Measurements from ENCODE around the gene LGI4. TPM values are rescaled to one million over a fixed set of nuclear protein-coding genes. Genes with fewer than 3 reads are reported as not detected.
"Not testable (repeated sequence)": the region's sequence is repeated elsewhere in the genome, so short reads cannot be mapped to it uniquely, and the experiment has no call there.

The LGI4 gene
- total RNA-seq, 2 donors from 2014 or later, result 0.39 to 0.52 TPM

- no peak for DNase-seq
- Mint-ChIP-seq H3K36me3 (ENCODE audit: low read depth) (no peaks in the 10 kb centered on the region), H3K27me3 (peaks cover 4% of the 10 kb centered on the region), H3K4me3 (no peak overlapping the region), H3K4me1 (peaks cover 3% of the 10 kb centered on the region), H3K27ac (no peak overlapping the region)
- no peak for ATAC-seq
- H3K9me3 ChIP-seq (ENCODE audit: control insufficient read depth, low read length, poor library complexity, severe bottlenecking), result no peaks in the 10 kb centered on the region
Measured at GRCh38 chr19:35109395-35110112, 25.3 kb downstream of the LGI4 start.

- Mint-ChIP-seq H3K36me3 (ENCODE audit: low read depth) (no peaks in the 10 kb centered on the region), H3K4me3 (no peak overlapping the region), H3K4me1 (no peaks in the 10 kb centered on the region), H3K27ac (no peak overlapping the region), H3K27me3 (peaks cover 4% of the 10 kb centered on the region)
- H3K9me3 ChIP-seq (ENCODE audit: control insufficient read depth, low read length, poor library complexity, severe bottlenecking), result no peaks in the 10 kb centered on the region
- DNase-seq, result no peak
- no peak for ATAC-seq
Measured at GRCh38 chr19:35108730-35109129, 26.1 kb downstream of the LGI4 start.

- H3K36me3 Mint-ChIP-seq (ENCODE audit: low read depth), result no peaks in the 10 kb centered on the region
- H3K9me3 ChIP-seq (ENCODE audit: control insufficient read depth, low read length, poor library complexity, severe bottlenecking), result no peaks in the 10 kb centered on the region
- H3K27me3 Mint-ChIP-seq, result peaks cover 4% of the 10 kb centered on the region
- no peaks in the 10 kb centered on the region for H3K4me1 Mint-ChIP-seq
- no peak for ATAC-seq
- no peak overlapping the region for H3K27ac Mint-ChIP-seq
- no peak for DNase-seq
- no peak overlapping the region for H3K4me3 Mint-ChIP-seq
Measured at GRCh38 chr19:35107545-35107944, 27.3 kb downstream of the LGI4 start.

GRCh38 chr19:35106898-35107541, 27.8 kb downstream of the LGI4 start:
- H3K27ac Mint-ChIP-seq, result no peak overlapping the region
- H3K9me3 ChIP-seq (ENCODE audit: control insufficient read depth, low read length, poor library complexity, severe bottlenecking), result no peaks in the 10 kb centered on the region
- H3K4me1 Mint-ChIP-seq, result no peaks in the 10 kb centered on the region
- ATAC-seq (no peak), DNase-seq (no peak)
- no peaks in the 10 kb centered on the region for H3K36me3 Mint-ChIP-seq (ENCODE audit: low read depth)
- peaks cover 4% of the 10 kb centered on the region for H3K27me3 Mint-ChIP-seq
- no peak overlapping the region for H3K4me3 Mint-ChIP-seq

GRCh38 chr19:35106291-35106583, 28.6 kb downstream of the LGI4 start:
- H3K27me3 Mint-ChIP-seq, result peaks cover 4% of the 10 kb centered on the region
- no peaks in the 10 kb centered on the region for H3K36me3 Mint-ChIP-seq (ENCODE audit: low read depth)
- H3K9me3 ChIP-seq (ENCODE audit: control insufficient read depth, low read length, poor library complexity, severe bottlenecking), result no peaks in the 10 kb centered on the region
- no peak for DNase-seq
- ATAC-seq, result no peak
- H3K4me3 Mint-ChIP-seq, result no peak overlapping the region
- no peaks in the 10 kb centered on the region for H3K4me1 Mint-ChIP-seq
- no peak overlapping the region for H3K27ac Mint-ChIP-seq

GRCh38 chr19:35105411-35106290, 29.2 kb downstream of the LGI4 start:
- ATAC-seq (peak; percentile 21), DNase-seq (no peak)
- Mint-ChIP-seq H3K36me3 (ENCODE audit: low read depth) (no peaks in the 10 kb centered on the region), H3K27me3 (peaks cover 1% of the 10 kb centered on the region), H3K4me1 (no peaks in the 10 kb centered on the region), H3K27ac (no peak overlapping the region), H3K4me3 (no peak overlapping the region)
- no peaks in the 10 kb centered on the region for H3K9me3 ChIP-seq (ENCODE audit: control insufficient read depth, low read length, poor library complexity, severe bottlenecking)

- Mint-ChIP-seq H3K27ac (no peak overlapping the region), H3K27me3 (no peaks in the 10 kb centered on the region), H3K4me1 (no peaks in the 10 kb centered on the region), H3K4me3 (no peak overlapping the region), H3K36me3 (ENCODE audit: low read depth) (no peaks in the 10 kb centered on the region)
- ATAC-seq (no peak), DNase-seq (no peak)
- no peaks in the 10 kb centered on the region for H3K9me3 ChIP-seq (ENCODE audit: control insufficient read depth, low read length, poor library complexity, severe bottlenecking)
Measured at GRCh38 chr19:35105047-35105410, 29.8 kb downstream of the LGI4 start.

- H3K27ac Mint-ChIP-seq, result no peak overlapping the region
- no peaks in the 10 kb centered on the region for H3K9me3 ChIP-seq (ENCODE audit: control insufficient read depth, low read length, poor library complexity, severe bottlenecking)
- H3K4me3 Mint-ChIP-seq, result no peak overlapping the region
- H3K36me3 Mint-ChIP-seq (ENCODE audit: low read depth), result no peaks in the 10 kb centered on the region
- ATAC-seq (no peak), DNase-seq (no peak)
- no peaks in the 10 kb centered on the region for H3K4me1 Mint-ChIP-seq
- no peaks in the 10 kb centered on the region for H3K27me3 Mint-ChIP-seq
Measured at GRCh38 chr19:35104361-35104760, 30.5 kb downstream of the LGI4 start.

GRCh38 chr19:35103614-35104013, 31.2 kb downstream of the LGI4 start:
- H3K4me1 Mint-ChIP-seq; H3K36me3 Mint-ChIP-seq (ENCODE audit: low read depth); ATAC-seq; H3K27me3 Mint-ChIP-seq; DNase-seq; H3K4me3 Mint-ChIP-seq; H3K9me3 ChIP-seq (ENCODE audit: control insufficient read depth, low read length, poor library complexity, severe bottlenecking): not testable (repeated sequence)
- H3K27ac Mint-ChIP-seq, result peak overlapping the region; percentile 39

GRCh38 chr19:35101949-35102348, 32.9 kb downstream of the LGI4 start:
- H3K4me1 Mint-ChIP-seq; H3K27me3 Mint-ChIP-seq; H3K4me3 Mint-ChIP-seq; H3K9me3 ChIP-seq (ENCODE audit: control insufficient read depth, low read length, poor library complexity, severe bottlenecking); DNase-seq; ATAC-seq; H3K36me3 Mint-ChIP-seq (ENCODE audit: low read depth); H3K27ac Mint-ChIP-seq: not testable (repeated sequence)

- Mint-ChIP-seq H3K36me3 (ENCODE audit: low read depth) (no peaks in the 10 kb centered on the region), H3K27me3 (peaks cover 6% of the 10 kb centered on the region), H3K4me3 (no peak overlapping the region), H3K4me1 (peaks cover 3% of the 10 kb centered on the region), H3K27ac (no peak overlapping the region)
- no peak for DNase-seq
- H3K9me3 ChIP-seq (ENCODE audit: control insufficient read depth, low read length, poor library complexity, severe bottlenecking), result no peaks in the 10 kb centered on the region
- no peak for ATAC-seq
Measured at GRCh38 chr19:35100588-35101533, 34.0 kb downstream of the LGI4 start.

GRCh38 chr19:35099897-35100275, 35.0 kb downstream of the LGI4 start:
- peaks cover 6% of the 10 kb centered on the region for H3K27me3 Mint-ChIP-seq
- no peaks in the 10 kb centered on the region for H3K9me3 ChIP-seq (ENCODE audit: control insufficient read depth, low read length, poor library complexity, severe bottlenecking)
- DNase-seq (no peak), ATAC-seq (no peak)
- H3K4me1 Mint-ChIP-seq, result peaks cover 7% of the 10 kb centered on the region
- H3K36me3 Mint-ChIP-seq (ENCODE audit: low read depth), result no peaks in the 10 kb centered on the region
- no peak overlapping the region for H3K4me3 Mint-ChIP-seq
- H3K27ac Mint-ChIP-seq, result no peak overlapping the region
